Measurements from ENCODE around the gene NR1I3.

NR1I3 gene

DNA sequence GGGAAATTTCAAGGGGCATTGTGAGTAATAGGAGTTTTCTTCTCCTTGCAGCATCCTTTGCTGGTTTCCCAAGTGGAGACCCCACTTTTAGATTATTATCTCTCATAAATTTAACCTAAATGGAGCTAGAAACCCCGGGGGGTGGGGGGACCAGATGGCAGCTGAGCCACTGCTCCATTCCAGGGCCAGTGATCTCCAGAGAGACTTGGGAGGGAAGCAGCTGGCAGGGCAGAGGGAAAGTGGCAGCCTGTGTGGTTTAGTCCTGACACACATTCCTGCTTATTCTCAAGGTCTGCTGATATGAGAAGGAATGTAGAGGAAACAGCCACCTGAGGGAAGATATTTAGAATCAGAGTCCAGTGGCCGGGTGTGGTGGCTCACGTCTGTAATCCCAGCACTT is 36.9 kb upstream of the NR1I3 start:
- no peaks in the 10 kb centered on the region for H3K4me1 ChIP-seq (ENCODE audit: insufficient read depth, poor library complexity, severe bottlenecking)
- TF ChIP-seq, protein P1, sequence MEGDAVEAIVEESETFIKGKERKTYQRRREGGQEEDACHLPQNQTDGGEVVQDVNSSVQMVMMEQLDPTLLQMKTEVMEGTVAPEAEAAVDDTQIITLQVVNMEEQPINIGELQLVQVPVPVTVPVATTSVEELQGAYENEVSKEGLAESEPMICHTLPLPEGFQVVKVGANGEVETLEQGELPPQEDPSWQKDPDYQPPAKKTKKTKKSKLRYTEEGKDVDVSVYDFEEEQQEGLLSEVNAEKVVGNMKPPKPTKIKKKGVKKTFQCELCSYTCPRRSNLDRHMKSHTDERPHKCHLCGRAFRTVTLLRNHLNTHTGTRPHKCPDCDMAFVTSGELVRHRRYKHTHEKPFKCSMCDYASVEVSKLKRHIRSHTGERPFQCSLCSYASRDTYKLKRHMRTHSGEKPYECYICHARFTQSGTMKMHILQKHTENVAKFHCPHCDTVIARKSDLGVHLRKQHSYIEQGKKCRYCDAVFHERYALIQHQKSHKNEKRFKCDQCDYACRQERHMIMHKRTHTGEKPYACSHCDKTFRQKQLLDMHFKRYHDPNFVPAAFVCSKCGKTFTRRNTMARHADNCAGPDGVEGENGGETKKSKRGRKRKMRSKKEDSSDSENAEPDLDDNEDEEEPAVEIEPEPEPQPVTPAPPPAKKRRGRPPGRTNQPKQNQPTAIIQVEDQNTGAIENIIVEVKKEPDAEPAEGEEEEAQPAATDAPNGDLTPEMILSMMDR (IDR thresholded peaks at IDR 0.05; ENCODE audit: poor library complexity, severe bottlenecking), result no peak
- H3K4me3 ChIP-seq (ENCODE audit: severe bottlenecking), result no peak overlapping the region
- H3K27ac ChIP-seq (ENCODE audit: poor library complexity, severe bottlenecking), result no peak overlapping the region
- ATAC-seq (ENCODE audit: low read depth) (no peak), DNase-seq (ENCODE audit: low spot score) (no peak)
- no peaks in the 10 kb centered on the region for H3K36me3 ChIP-seq (ENCODE audit: low read depth)
- H3K27me3 ChIP-seq (ENCODE audit: insufficient read depth, poor library complexity, severe bottlenecking), result peaks cover 5% of the 10 kb centered on the region
- H3K9me3 ChIP-seq (ENCODE audit: severe bottlenecking), result no peaks in the 10 kb centered on the region

DNA sequence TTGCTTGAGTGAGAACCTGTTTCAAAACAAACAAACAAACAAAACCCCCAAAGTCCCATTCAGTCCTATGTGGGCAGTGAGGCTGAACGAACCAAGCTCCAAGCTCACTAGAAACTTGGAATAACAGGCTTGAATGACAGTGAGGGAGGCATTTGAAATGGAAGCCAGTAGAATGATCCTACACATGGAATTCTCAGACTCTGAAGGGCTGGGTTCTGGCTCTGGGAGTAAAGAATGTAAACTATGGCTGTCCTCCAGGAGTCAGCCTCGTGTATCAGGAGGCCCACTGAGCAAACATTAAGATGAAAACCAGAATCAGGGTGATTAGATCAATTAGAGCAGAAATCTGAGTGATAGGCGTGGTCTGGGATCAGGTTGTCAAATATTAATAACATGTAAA is 35.4 kb upstream of the NR1I3 start:
- ATAC-seq (ENCODE audit: low read depth), result no peak
- H3K36me3 ChIP-seq (ENCODE audit: low read depth), result no peaks in the 10 kb centered on the region
- H3K27ac ChIP-seq (ENCODE audit: poor library complexity, severe bottlenecking), result no peak overlapping the region
- no peaks in the 10 kb centered on the region for H3K9me3 ChIP-seq (ENCODE audit: severe bottlenecking)
- H3K4me1 ChIP-seq (ENCODE audit: insufficient read depth, poor library complexity, severe bottlenecking), result no peaks in the 10 kb centered on the region
- peaks cover 5% of the 10 kb centered on the region for H3K27me3 ChIP-seq (ENCODE audit: insufficient read depth, poor library complexity, severe bottlenecking)
- H3K4me3 ChIP-seq (ENCODE audit: severe bottlenecking), result no peak overlapping the region
- TF ChIP-seq, protein P1 (IDR thresholded peaks at IDR 0.05; ENCODE audit: poor library complexity, severe bottlenecking), result no peak
- no peak for DNase-seq (ENCODE audit: low spot score)

DNA sequence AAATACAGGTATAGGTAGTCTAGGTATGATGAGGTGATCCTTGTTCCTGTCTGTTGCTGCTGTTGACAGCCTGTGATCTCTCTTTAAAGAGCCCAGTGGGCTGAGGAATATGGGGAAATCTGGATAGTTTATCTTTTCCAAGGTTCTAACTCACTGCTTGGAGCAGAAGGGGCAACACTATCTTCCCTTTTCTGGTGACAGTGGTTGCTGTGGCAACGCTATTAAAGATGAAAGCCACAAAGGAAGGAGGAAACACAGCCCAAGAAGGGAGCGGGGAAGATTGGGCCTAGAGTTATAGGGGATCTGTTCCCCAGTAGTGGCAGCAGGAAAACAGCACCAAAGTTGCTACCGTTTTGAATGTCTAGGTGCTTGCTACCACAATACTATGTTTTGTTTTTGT is 29.3 kb upstream of the NR1I3 start:
- no peaks in the 10 kb centered on the region for H3K9me3 ChIP-seq (ENCODE audit: severe bottlenecking)
- no peak for ATAC-seq (ENCODE audit: low read depth)
- no peak overlapping the region for H3K27ac ChIP-seq (ENCODE audit: poor library complexity, severe bottlenecking)
- H3K36me3 ChIP-seq (ENCODE audit: low read depth), result no peaks in the 10 kb centered on the region
- H3K4me3 ChIP-seq (ENCODE audit: severe bottlenecking), result no peak overlapping the region
- TF ChIP-seq, protein P1 (IDR thresholded peaks at IDR 0.05; ENCODE audit: poor library complexity, severe bottlenecking), result no peak
- H3K27me3 ChIP-seq (ENCODE audit: insufficient read depth, poor library complexity, severe bottlenecking), result no peaks in the 10 kb centered on the region
- no peak for DNase-seq (ENCODE audit: low spot score)
- H3K4me1 ChIP-seq (ENCODE audit: insufficient read depth, poor library complexity, severe bottlenecking), result no peaks in the 10 kb centered on the region

DNA sequence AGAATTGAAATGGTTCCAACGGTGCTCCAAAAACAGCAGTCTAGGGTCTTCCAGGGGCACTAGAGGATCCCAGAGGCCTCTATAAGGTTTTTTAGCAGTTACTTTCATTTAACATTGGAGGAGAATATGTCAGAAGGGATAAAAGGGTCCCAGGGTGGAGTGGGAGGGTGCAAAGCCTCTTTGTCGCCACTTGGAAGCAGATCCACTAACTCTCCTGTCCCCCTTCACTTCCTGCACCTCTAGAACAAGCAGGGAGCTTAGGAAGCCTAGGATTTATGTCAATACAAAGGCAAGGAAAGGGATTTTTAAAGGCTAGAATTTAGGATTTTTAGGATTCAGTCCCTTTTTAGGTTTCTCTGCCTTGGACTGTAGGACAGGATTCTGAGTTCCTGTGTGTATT is 28.8 kb upstream of the NR1I3 start:
- no peak for ATAC-seq (ENCODE audit: low read depth)
- Histone ChIP-seq H3K4me3 (ENCODE audit: severe bottlenecking) (no peak overlapping the region), H3K27ac (ENCODE audit: poor library complexity, severe bottlenecking) (no peak overlapping the region), H3K27me3 (ENCODE audit: insufficient read depth, poor library complexity, severe bottlenecking) (no peaks in the 10 kb centered on the region), H3K9me3 (ENCODE audit: severe bottlenecking) (no peaks in the 10 kb centered on the region), H3K4me1 (ENCODE audit: insufficient read depth, poor library complexity, severe bottlenecking) (no peaks in the 10 kb centered on the region), H3K36me3 (ENCODE audit: low read depth) (no peaks in the 10 kb centered on the region)
- DNase-seq (ENCODE audit: low spot score), result no peak
- TF ChIP-seq, protein P1 (IDR thresholded peaks at IDR 0.05; ENCODE audit: poor library complexity, severe bottlenecking), result no peak

DNA sequence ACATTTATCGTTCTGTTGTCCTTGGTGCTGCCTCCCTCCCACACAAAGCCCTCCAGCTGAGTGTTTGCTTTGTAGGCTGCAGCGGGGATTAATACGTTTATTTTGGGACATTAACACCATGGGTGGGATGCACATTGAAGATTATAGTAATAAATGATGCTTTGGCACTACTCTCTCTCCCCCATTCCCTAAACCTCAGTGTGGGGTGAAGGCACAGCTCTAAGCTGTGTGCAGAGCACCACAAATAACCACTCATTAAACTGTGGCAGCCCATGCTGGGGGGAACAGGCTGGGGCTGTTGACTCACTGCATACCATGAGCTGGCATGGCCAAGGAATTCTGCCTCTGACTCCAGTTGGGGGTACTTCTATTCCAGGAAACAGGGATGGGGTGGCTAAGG is 28.2 kb upstream of the NR1I3 start:
- H3K27ac ChIP-seq (ENCODE audit: poor library complexity, severe bottlenecking), result no peak overlapping the region
- peaks cover 2% of the 10 kb centered on the region for H3K4me1 ChIP-seq (ENCODE audit: insufficient read depth, poor library complexity, severe bottlenecking)
- H3K4me3 ChIP-seq (ENCODE audit: severe bottlenecking), result no peak overlapping the region
- no peaks in the 10 kb centered on the region for H3K9me3 ChIP-seq (ENCODE audit: severe bottlenecking)
- TF ChIP-seq, protein P1 (IDR thresholded peaks at IDR 0.05; ENCODE audit: poor library complexity, severe bottlenecking), result no peak
- no peaks in the 10 kb centered on the region for H3K36me3 ChIP-seq (ENCODE audit: low read depth)
- H3K27me3 ChIP-seq (ENCODE audit: insufficient read depth, poor library complexity, severe bottlenecking), result no peaks in the 10 kb centered on the region
- no peak for DNase-seq (ENCODE audit: low spot score)
- ATAC-seq (ENCODE audit: low read depth), result no peak; the same call in 2 of the 3 replicates

Measured in RWPE2 (cell line).